HepG2 (cell line): Measurements from ENCODE around the gene GOLT1A. TPM values are rescaled to one million over a fixed set of nuclear protein-coding genes. Genes with fewer than 3 reads are reported as not detected.

Source experiments
- ATF1 ChIP-seq: IDR thresholded peaks from 2 replicates; pipeline ENCODE4 v1.6.1; 2016; ENCODE audit warnings: mild to moderate bottlenecking, control low read depth
- CCDC6 ChIP-seq: sonication (generic); formaldehyde crosslinking; IDR thresholded peaks from 2 replicates; pipeline ENCODE4 v1.8.1; 2022; ENCODE audit warnings: mild to moderate bottlenecking, missing genetic modification reagents, moderate library complexity
- CREB1 ChIP-seq, 2 experiments: fragments of 450-650 bp in 1 of 2; IDR thresholded peaks; 2 replicates each; pipeline ENCODE4 v1.6.1; 2016 to 2017; ENCODE audit warnings: control low read depth in 1 of 2, mild to moderate bottlenecking in 1 of 2, missing compliant biosample characterization in 1 of 2, missing genetic modification characterization in 1 of 2
- GTF2F1 ChIP-seq: fragments of 150-350 bp; IDR thresholded peaks from 2 replicates; pipeline ENCODE4 v1.6.1; 2014; ENCODE audit warnings: low read length
- HOXA5 ChIP-seq: sonication (generic); formaldehyde crosslinking; IDR thresholded peaks from 2 replicates; pipeline ENCODE4 v1.4.0; 2020; ENCODE audit warnings: missing genetic modification reagents
- KAT7 ChIP-seq: IDR thresholded peaks from 2 replicates; pipeline ENCODE4 v1.6.1; 2018; ENCODE audit warnings: borderline replicate concordance, missing compliant biosample characterization
- MYC ChIP-seq: sonication (generic); formaldehyde crosslinking; IDR thresholded peaks from 2 replicates; pipeline ENCODE4 v1.9.0; 2021; ENCODE audit warnings: missing genetic modification reagents, borderline replicate concordance
- POLR2AphosphoS5 ChIP-seq: IDR thresholded peaks from 2 replicates; pipeline ENCODE4 v1.6.1; 2012; ENCODE audit warnings: low read depth, low read length
- SAP130 ChIP-seq: IDR thresholded peaks from 2 replicates; pipeline ENCODE4 v1.6.1; 2016; ENCODE audit warnings: low read depth
- SMC3 ChIP-seq: IDR thresholded peaks from 2 replicates; pipeline ENCODE4 v1.6.1; 2011; ENCODE audit warnings: low read length, improper control_type of control experiment
- SRSF4 ChIP-seq: fragments of 200-400 bp; formaldehyde crosslinking; IDR thresholded peaks from one replicate; pipeline ENCODE4 v1.6.1; 2018; ENCODE audit warnings: mild to moderate bottlenecking, low read depth, low read length, moderate library complexity; ENCODE audit not compliant: poor library complexity, severe bottlenecking
- THAP11 ChIP-seq: IDR thresholded peaks from 2 replicates; pipeline ENCODE4 v1.6.1; 2016; ENCODE audit warnings: missing biosample characterization, missing genetic modification reagents
- THRA ChIP-seq: sonication (generic); formaldehyde crosslinking; IDR thresholded peaks from 2 replicates; pipeline ENCODE4 v1.4.0; 2020; ENCODE audit warnings: missing genetic modification reagents, borderline replicate concordance
- TMF1 ChIP-seq: sonication (generic); formaldehyde crosslinking; IDR thresholded peaks from 2 replicates; pipeline ENCODE4 v1.8.1; 2022; ENCODE audit warnings: low read depth, missing genetic modification reagents
- ZBTB3 ChIP-seq: sonication (generic); formaldehyde crosslinking; IDR thresholded peaks from 2 replicates; pipeline ENCODE4 v1.4.0; 2020; ENCODE audit warnings: low read depth, mild to moderate bottlenecking, moderate library complexity, missing genetic modification reagents, borderline replicate concordance
- ZC3H4 ChIP-seq: sonication (generic); formaldehyde crosslinking; IDR thresholded peaks from 2 replicates; pipeline ENCODE4 v1.4.0; 2020; ENCODE audit warnings: missing genetic modification reagents, borderline replicate concordance
- ZKSCAN1 ChIP-seq: fragments of 150-350 bp; IDR thresholded peaks from 2 replicates; pipeline ENCODE4 v1.6.1; 2014; ENCODE audit warnings: low read length
- ZNF224 ChIP-seq: sonication (generic); formaldehyde crosslinking; IDR thresholded peaks from 2 replicates; pipeline ENCODE4 v1.5.0; 2020; ENCODE audit warnings: mild to moderate bottlenecking, missing genetic modification reagents
- ZNF383 ChIP-seq: sonication (generic); formaldehyde crosslinking; IDR thresholded peaks from 2 replicates; pipeline ENCODE4 v1.4.0; 2020; ENCODE audit warnings: missing genetic modification reagents, mild to moderate bottlenecking, borderline replicate concordance
- ZNF432 ChIP-seq: sonication (generic); formaldehyde crosslinking; IDR thresholded peaks from 2 replicates; pipeline ENCODE4 v1.5.0; 2020; ENCODE audit warnings: missing genetic modification reagents, mild to moderate bottlenecking, borderline replicate concordance
- ZNF552 ChIP-seq: sonication (generic); formaldehyde crosslinking; IDR thresholded peaks from 2 replicates; pipeline ENCODE4 v1.9.0; 2022; ENCODE audit warnings: missing genetic modification reagents, mild to moderate bottlenecking, borderline replicate concordance
- ZNF574 ChIP-seq: sonication (generic); formaldehyde crosslinking; IDR thresholded peaks from 2 replicates; pipeline ENCODE4 v1.4.0; 2020; ENCODE audit warnings: missing genetic modification reagents
- ZNF652 ChIP-seq: IDR thresholded peaks from 2 replicates; pipeline ENCODE4 v1.6.1; 2016; ENCODE audit warnings: low read depth, borderline replicate concordance
- ZSCAN25 ChIP-seq: sonication (generic); formaldehyde crosslinking; IDR thresholded peaks from 2 replicates; pipeline ENCODE4 v1.8.0; 2022; ENCODE audit warnings: mild to moderate bottlenecking, missing genetic modification reagents
- polyA plus RNA-seq, 8 experiments: library from polyadenylated mRNA; depleted of rRNA in 3 of 8; stranded (reverse) in 7 of 8; unstranded in 1 of 8; fragments of >200 nt; fragmentation: Illumina TruSeq in 4 of 8; extraction: Trizol in 4 of 8; gene quantifications; 2 replicates each; pipeline versions ENCODE4 v1.2.1 to v1.2.3, GENCODE V29; 2011 to 2016; ENCODE audit warnings: low read depth in 4 of 8, missing spikeins in 1 of 8, mixed read lengths in 1 of 8; ENCODE audit not compliant: insufficient read depth in 1 of 8
- total RNA-seq, 5 experiments: library from RNA; depleted of rRNA; stranded (reverse); fragments of >200 nt; fragmentation: Illumina TruSeq; extraction: Trizol; gene quantifications; 2 replicates each; pipeline ENCODE4 v1.2.3, GENCODE V29; 2016; ENCODE audit warnings: low read depth in 1 of 5
- TF ChIP-seq, protein P1 (sequence below): sonication (generic); formaldehyde crosslinking; IDR thresholded peaks from 2 replicates; pipeline ENCODE4 v1.4.0; 2020; ENCODE audit warnings: missing genetic modification reagents

The GOLT1A gene
- total and polyA plus RNA-seq, 2 of the 13 experiments (the other 11 are each of a cell fraction or from before 2014, with no cell fraction given): 25.8 to 28.0 TPM

DNA sequence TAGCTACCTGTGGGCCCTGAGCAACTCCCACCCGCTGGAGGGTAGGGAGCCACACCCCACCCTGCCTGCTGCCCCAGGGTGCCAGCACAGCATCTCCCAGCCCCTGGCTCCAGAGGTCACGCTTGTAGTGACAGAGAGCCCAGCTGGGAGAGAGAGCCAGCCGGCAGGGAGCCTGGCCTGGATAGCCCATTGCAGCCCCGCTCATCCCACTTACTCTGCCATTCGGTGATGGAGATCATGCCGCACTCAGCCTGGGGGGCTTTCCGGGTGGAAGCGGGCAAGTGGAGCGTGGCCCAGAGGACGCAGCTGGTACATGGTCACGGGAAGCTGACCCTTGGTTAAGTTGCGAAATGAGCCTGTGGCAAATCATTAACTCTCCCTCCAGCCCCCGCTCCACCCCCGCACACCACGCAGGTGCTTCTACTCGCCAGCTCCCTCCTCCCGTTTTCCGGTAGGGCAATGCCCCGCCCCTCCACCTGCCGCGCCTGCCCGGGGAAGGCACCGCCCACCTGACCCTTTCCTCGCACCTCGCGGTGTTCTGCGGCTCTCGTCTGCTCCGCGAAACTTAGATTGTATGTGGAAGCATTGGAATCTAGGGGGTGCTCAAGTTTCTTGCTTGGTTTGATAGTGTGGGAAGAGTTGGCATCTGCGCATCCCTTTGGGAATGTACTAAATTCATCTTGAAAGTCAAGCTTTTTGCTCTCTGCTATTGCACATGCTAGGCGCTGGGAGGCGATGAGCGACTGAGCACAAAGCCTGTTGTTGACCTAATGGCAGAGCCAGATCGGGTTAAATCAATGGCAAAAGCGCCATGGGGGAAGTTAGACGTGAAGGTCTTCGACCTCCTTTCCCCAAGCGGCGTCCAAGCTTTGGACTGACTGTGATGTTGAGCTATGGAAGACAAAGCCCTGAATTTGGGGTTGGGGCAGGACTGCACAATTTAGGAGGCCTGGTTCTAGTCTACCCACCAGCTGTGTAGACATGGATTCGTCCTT lies at the start of gene GOLT1A (continued):
- TF ChIP-seq ZNF432: no peak
- TF ChIP-seq ZKSCAN1: no peak
- TF ChIP-seq SAP130: peak; percentile 92
- no peak; the same call in 1 of the 2 replicates for TF ChIP-seq ZNF552 (CRISPR knock-in tag)
- TF ChIP-seq HOXA5 (CRISPR knock-in tag): peak; percentile 90
- peak; percentile 78 for TF ChIP-seq ZNF574 (CRISPR knock-in tag)
- peak; percentile 92 for TF ChIP-seq SMC3
- TF ChIP-seq POLR2AphosphoS5: peak; percentile 79
- TF ChIP-seq KAT7 (CRISPR knock-in tag): peak; percentile 86
- peak; percentile 73; the same call in 1 of the 2 replicates for TF ChIP-seq TMF1
- TF ChIP-seq THRA (CRISPR knock-in tag): no peak; the same call in 1 of the 2 replicates
- peak; percentile 77; the same call in 1 of the 2 replicates for TF ChIP-seq ZNF224 (CRISPR knock-in tag)
- peak; percentile 73 for TF ChIP-seq ZNF652 (CRISPR knock-in tag)
- peak; percentile 93; the same call in 1 of the 2 replicates for TF ChIP-seq ZNF383 (CRISPR knock-in tag)
- peak; percentile 87; the same call in 1 of the 2 replicates for TF ChIP-seq ZBTB3 (CRISPR knock-in tag)
- TF ChIP-seq SRSF4: no peak
- TF ChIP-seq CREB1 (IDR thresholded peaks at IDR 0.05): peak; percentile 41; the same call in 1 of the 2 replicates
- 0 out of 2 replicates have a peak, but pooled peaks have one; percentile 6 for TF ChIP-seq CREB1 (CRISPR knock-in tag; IDR thresholded peaks at IDR 0.05)
- TF ChIP-seq ZC3H4: no peak
- TF ChIP-seq CCDC6: peak; percentile 93; the same call in 1 of the 2 replicates
- peak; percentile 78 for TF ChIP-seq THAP11 (CRISPR knock-in tag)
- TF ChIP-seq, protein P1, sequence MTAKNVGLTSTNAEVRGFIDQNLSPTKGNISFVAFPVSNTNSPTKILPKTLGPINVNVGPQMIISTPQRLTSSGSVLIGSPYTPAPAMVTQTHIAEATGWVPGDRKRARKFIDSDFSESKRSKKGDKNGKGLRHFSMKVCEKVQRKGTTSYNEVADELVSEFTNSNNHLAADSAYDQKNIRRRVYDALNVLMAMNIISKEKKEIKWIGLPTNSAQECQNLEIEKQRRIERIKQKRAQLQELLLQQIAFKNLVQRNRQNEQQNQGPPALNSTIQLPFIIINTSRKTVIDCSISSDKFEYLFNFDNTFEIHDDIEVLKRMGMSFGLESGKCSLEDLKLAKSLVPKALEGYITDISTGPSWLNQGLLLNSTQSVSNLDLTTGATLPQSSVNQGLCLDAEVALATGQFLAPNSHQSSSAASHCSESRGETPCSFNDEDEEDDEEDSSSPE (CRISPR knock-in tag): peak; percentile 94
- no peak for TF ChIP-seq GTF2F1
- TF ChIP-seq ZSCAN25 (CRISPR knock-in tag): no peak
- peak; percentile 72; the same call in 1 of the 2 replicates for TF ChIP-seq MYC
- peak; percentile 62; the same call in 1 of the 2 replicates for TF ChIP-seq ATF1 (CRISPR knock-in tag)
